Vagina (tissue), 2 donors: Measurements from ENCODE around the gene POU2F2. TPM values are rescaled to one million over a fixed set of nuclear protein-coding genes. Genes with fewer than 3 reads are reported as not detected.

ENCODE experiments used
- DNase-seq, 2 donors: peaks; one replicate each; pipeline ENCODE4 v3.0.0-alpha.2; 2017; ENCODE audit errors: extremely low spot score in 2 of 2
- H3K27ac ChIP-seq: fragments of 200-600 bp; sonication (generic); one replicate; pipeline ENCODE4 v1.5.1; 2019
- H3K27me3 ChIP-seq: fragments of 200-600 bp; sonication (generic); one replicate; pipeline ENCODE4 v1.5.1; 2019
- H3K36me3 ChIP-seq, 2 donors: fragments of 200-600 bp; sonication (generic); one replicate each; pipeline ENCODE4 v1.5.1; 2017 to 2019
- H3K4me1 ChIP-seq: fragments of 200-600 bp; sonication (generic); one replicate; pipeline ENCODE4 v1.5.1; 2019
- H3K4me3 ChIP-seq, 2 donors: fragments of 200-600 bp; sonication (generic); 1 replicate in 1 of 2; 2 replicates in 1 of 2; pipeline ENCODE4 v1.5.1; 2016 to 2019
- H3K9me3 ChIP-seq: fragments of 200-600 bp; sonication (generic); one replicate; pipeline ENCODE4 v1.5.1; 2019
- POLR2A ChIP-seq, 2 donors: fragments of 450-650 bp; IDR thresholded peaks; one replicate each; pipeline ENCODE4 v1.6.1; 2017; ENCODE audit warnings: antibody characterized with exemption in 2 of 2, mild to moderate bottlenecking in 2 of 2, moderate library complexity in 2 of 2
- POLR2AphosphoS5 ChIP-seq, 2 donors: sonication (generic); formaldehyde crosslinking; IDR thresholded peaks; one replicate each; pipeline ENCODE4 v1.9.0; 2017; ENCODE audit warnings: antibody characterized with exemption in 2 of 2, mild to moderate bottlenecking in 2 of 2, low read depth in 1 of 2; ENCODE audit not compliant: insufficient read depth in 1 of 2
- intact Hi-C: fragments of 100-400 bp; cut with DNase I; formaldehyde crosslinking; loops from one replicate; pipeline ENCODE4 v1.15.1; 2023
- total RNA-seq: library from RNA; depleted of rRNA; stranded (reverse); fragments of >200 nt; gene quantifications from one replicate; pipeline ENCODE4 v1.2.3, GENCODE V29; 2016
- TF ChIP-seq, protein P1 (sequence below), 3 experiments: fragments of 450-650 bp in 2 of 3; fragments of 200-600 bp in 1 of 3; sonication (generic) in 1 of 3; IDR thresholded peaks; one replicate each; pipeline ENCODE4 v1.5.1; 2017 to 2019; ENCODE audit warnings: antibody characterized with exemption in 3 of 3, mild to moderate bottlenecking in 2 of 3, moderate library complexity in 2 of 3

The POU2F2 gene
- total RNA-seq, 1 donor from 2014 or later: 0.74 TPM

DNA sequence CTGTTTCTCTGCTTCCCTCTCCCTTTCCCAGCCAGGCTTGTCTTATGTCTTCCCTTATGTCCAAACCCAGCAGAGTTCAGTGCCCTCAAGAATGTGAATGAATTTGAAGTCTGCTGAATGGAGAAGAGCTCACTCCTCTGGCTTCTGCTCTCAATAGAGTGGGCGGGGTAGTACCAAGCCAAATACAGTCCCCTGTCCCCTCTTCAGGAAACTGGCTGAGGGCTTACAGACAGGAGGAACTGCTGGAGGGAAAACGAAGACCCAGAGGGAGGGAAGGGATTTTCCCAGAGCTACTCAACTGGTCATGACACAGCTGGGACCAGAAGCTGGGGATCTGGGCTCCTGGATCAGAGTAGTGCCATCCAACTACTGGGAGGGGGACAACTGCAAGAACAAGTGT, 32.9 kb upstream of the POU2F2 start:
- Histone ChIP-seq H3K27me3 (no peaks in the 10 kb centered on the region), H3K9me3 (no peaks in the 10 kb centered on the region), H3K27ac (no peak overlapping the region), H3K4me3 (no peak overlapping the region), H3K4me1 (no peaks in the 10 kb centered on the region), H3K36me3 (no peaks in the 10 kb centered on the region)
- DNase-seq: no peak
- intact Hi-C loops: no loop called here
- TF ChIP-seq POLR2AphosphoS5 (IDR thresholded peaks at IDR 0.05; ENCODE audit: insufficient read depth in 1 of 2, low read depth in 1 of 2) (no peak), POLR2A (IDR thresholded peaks at IDR 0.05) (no peak)
- TF ChIP-seq, protein P1, sequence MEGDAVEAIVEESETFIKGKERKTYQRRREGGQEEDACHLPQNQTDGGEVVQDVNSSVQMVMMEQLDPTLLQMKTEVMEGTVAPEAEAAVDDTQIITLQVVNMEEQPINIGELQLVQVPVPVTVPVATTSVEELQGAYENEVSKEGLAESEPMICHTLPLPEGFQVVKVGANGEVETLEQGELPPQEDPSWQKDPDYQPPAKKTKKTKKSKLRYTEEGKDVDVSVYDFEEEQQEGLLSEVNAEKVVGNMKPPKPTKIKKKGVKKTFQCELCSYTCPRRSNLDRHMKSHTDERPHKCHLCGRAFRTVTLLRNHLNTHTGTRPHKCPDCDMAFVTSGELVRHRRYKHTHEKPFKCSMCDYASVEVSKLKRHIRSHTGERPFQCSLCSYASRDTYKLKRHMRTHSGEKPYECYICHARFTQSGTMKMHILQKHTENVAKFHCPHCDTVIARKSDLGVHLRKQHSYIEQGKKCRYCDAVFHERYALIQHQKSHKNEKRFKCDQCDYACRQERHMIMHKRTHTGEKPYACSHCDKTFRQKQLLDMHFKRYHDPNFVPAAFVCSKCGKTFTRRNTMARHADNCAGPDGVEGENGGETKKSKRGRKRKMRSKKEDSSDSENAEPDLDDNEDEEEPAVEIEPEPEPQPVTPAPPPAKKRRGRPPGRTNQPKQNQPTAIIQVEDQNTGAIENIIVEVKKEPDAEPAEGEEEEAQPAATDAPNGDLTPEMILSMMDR (IDR thresholded peaks at IDR 0.05): no peak

DNA sequence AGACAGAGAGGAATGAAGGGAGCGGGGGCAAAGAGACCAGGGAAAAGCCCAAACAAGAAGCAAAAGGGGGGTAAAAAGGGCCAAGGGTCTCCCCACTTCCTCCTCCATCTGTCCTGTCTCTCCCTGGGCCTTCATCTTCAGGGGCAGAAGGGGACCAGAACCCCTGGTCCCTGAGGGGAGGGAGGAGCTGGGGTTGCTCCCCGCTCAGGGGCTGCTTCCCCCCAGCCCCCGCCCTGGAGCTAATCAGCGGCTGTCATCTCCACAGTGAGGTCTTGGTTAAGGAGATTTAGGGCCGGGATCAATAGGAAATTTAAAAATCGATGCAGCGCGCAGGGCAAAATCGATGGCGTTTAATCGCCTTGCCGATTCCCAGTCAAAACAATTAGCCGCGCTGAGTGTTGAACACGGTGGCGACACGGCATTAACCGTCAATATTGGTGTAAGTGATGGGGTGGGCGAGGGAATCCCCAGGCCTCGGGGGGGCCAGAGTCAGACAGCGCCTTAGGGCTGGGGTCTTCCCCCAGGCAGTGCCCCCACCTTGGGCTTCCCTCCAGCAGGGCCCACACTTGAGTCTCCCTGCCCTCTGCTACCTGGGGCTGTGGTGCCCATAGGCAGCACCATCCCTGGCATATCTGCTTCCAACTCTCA, 29.5 kb upstream of the POU2F2 start:
- Histone ChIP-seq H3K27ac (no peak overlapping the region), H3K4me3 (no peak overlapping the region), H3K4me1 (no peaks in the 10 kb centered on the region), H3K36me3 (no peaks in the 10 kb centered on the region), H3K27me3 (no peaks in the 10 kb centered on the region), H3K9me3 (no peaks in the 10 kb centered on the region)
- intact Hi-C loops: no loop called here
- TF ChIP-seq POLR2A (IDR thresholded peaks at IDR 0.05) (no peak), POLR2AphosphoS5 (IDR thresholded peaks at IDR 0.05; ENCODE audit: insufficient read depth in 1 of 2, low read depth in 1 of 2) (no peak)
- DNase-seq: no peak

DNA sequence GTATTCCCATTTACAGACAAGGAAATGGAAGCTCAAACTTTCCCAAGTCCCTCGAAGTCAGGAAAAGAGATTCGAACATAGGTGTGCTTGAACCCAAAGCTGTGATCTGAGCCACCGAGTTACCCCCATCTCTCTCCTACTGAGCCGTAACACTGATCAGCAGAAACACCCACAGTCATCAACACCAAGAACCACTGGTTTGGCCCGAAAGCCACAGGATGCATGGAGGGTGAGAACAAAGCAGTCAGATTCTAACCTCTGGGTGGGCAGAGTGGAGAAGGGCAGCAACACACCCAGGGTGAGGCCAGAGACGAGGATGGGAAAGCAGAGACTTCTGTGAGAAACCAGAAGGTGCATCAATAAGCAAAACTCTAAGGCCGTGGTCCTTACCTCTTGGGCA, 27.7 kb upstream of the POU2F2 start:
- intact Hi-C loops: no loop called here
- Histone ChIP-seq H3K9me3 (no peaks in the 10 kb centered on the region), H3K4me3 (no peak overlapping the region), H3K27ac (no peak overlapping the region), H3K27me3 (no peaks in the 10 kb centered on the region), H3K4me1 (no peaks in the 10 kb centered on the region), H3K36me3 (no peaks in the 10 kb centered on the region)
- no peak for TF ChIP-seq POLR2AphosphoS5 (IDR thresholded peaks at IDR 0.05; ENCODE audit: insufficient read depth in 1 of 2, low read depth in 1 of 2)
- TF ChIP-seq, protein P1 (IDR thresholded peaks at IDR 0.05): no peak
- TF ChIP-seq POLR2A (IDR thresholded peaks at IDR 0.05): no peak
- DNase-seq: no peak

DNA sequence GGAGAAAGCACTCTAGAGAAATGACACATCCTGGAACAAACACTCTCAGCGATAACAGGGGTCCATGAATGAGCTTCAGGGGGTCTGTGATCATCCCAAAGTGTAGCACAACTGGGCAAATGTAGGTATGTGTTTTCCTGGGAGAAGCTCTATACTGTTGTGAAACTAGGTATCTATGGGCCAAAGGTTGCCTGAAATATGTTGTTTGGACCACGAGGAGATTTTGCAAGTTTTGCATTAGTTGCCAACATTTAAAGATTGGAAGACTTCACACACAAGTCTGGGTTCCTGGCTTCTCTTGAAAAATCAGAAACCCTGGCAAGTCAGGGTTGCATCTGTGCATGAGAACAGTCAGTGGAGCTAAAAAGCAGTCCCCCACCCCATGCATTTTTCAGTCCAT, 26.7 kb upstream of the POU2F2 start:
- no peak for DNase-seq
- TF ChIP-seq POLR2AphosphoS5 (IDR thresholded peaks at IDR 0.05; ENCODE audit: insufficient read depth in 1 of 2, low read depth in 1 of 2): no peak
- TF ChIP-seq, protein P1 (IDR thresholded peaks at IDR 0.05): no peak
- no peak for TF ChIP-seq POLR2A (IDR thresholded peaks at IDR 0.05)
- Histone ChIP-seq H3K4me1 (no peaks in the 10 kb centered on the region), H3K36me3 (no peaks in the 10 kb centered on the region), H3K27ac (no peak overlapping the region), H3K9me3 (no peaks in the 10 kb centered on the region), H3K4me3 (no peak overlapping the region), H3K27me3 (no peaks in the 10 kb centered on the region)
- intact Hi-C loops: no loop called here

DNA sequence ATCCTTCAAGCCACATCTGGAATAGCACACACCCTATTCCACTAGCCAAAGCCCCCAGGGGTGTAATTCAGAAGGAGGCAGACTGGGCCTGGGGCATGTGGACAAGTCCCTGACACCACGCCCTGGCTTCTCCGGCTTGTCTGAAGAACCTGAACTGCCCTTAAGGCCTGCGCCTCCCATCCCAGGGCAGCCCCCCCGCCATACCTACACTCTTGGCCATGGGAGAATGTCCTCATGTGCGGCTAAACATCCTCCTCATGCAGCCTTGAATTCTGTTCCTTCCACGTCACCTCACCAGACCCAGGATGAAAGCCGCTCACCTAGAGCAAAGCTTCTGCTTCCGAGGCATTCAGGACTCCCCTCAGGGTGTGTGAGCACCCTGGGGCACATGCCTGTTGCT, 24.3 kb upstream of the POU2F2 start:
- Histone ChIP-seq H3K9me3 (no peaks in the 10 kb centered on the region), H3K27me3 (no peaks in the 10 kb centered on the region), H3K4me3 (no peak overlapping the region), H3K4me1 (no peaks in the 10 kb centered on the region), H3K27ac (no peak overlapping the region), H3K36me3 (no peaks in the 10 kb centered on the region)
- TF ChIP-seq POLR2AphosphoS5 (IDR thresholded peaks at IDR 0.05; ENCODE audit: insufficient read depth in 1 of 2, low read depth in 1 of 2) (no peak), POLR2A (IDR thresholded peaks at IDR 0.05) (no peak)
- TF ChIP-seq, protein P1 (IDR thresholded peaks at IDR 0.05): no peak
- intact Hi-C loops: no loop called here
- DNase-seq: no peak
